ENCODE results near the gene HEXD.

The HEXD gene

DNA sequence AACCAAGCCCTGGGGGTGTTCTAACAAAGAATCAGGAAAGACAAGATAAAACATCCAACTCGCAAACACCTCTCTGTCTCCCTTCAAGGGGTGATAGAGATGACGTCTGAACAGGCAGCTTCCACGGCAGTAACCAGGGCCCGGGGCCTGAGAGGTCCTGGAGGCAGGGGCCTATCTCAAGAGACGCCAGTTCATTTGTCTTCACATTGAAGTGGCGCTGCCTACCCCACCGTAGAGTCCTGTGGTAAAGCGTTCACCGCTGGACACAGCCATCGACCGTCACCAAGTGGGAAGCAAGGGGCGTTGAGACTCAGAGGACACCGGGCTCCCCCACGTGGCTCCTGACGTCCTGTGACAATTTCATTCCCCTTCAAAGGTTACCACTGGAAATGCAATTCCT, 25.2 kb upstream of the HEXD start:
- no peak for DNase-seq (ENCODE audit: low read depth, low spot score)
- in situ Hi-C loops (cut with HindIII; ENCODE audit: low sequenced_read_pairs), result no loop called here
- no peak overlapping the region for H3K4me3 ChIP-seq (ENCODE audit: low read depth, low read length)
- TF ChIP-seq, protein P1, sequence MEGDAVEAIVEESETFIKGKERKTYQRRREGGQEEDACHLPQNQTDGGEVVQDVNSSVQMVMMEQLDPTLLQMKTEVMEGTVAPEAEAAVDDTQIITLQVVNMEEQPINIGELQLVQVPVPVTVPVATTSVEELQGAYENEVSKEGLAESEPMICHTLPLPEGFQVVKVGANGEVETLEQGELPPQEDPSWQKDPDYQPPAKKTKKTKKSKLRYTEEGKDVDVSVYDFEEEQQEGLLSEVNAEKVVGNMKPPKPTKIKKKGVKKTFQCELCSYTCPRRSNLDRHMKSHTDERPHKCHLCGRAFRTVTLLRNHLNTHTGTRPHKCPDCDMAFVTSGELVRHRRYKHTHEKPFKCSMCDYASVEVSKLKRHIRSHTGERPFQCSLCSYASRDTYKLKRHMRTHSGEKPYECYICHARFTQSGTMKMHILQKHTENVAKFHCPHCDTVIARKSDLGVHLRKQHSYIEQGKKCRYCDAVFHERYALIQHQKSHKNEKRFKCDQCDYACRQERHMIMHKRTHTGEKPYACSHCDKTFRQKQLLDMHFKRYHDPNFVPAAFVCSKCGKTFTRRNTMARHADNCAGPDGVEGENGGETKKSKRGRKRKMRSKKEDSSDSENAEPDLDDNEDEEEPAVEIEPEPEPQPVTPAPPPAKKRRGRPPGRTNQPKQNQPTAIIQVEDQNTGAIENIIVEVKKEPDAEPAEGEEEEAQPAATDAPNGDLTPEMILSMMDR (IDR thresholded peaks at IDR 0.05; ENCODE audit: low read depth, low read length), result no peak

DNA sequence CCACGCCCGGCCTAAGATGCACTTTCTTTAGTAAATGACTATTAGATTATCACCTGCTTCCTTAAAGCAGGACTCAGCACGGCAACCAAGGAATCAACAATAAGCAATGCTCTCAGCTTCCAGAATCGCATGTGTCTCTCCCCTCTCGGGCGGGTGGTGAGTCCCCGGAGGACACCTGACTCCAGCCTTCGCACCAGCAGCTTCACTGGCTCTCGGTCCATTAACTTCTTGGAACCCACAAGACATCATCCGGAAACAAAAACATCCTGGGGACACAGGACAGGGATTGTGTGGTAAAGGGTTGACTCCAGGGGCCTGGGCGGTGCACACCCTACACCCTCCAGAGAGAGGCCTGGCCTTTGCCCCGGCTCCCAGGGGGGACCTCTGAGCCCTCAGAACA, 23.9 kb upstream of the HEXD start:
- TF ChIP-seq, protein P1 (IDR thresholded peaks at IDR 0.05; ENCODE audit: low read depth, low read length), result no peak
- no peak overlapping the region for H3K4me3 ChIP-seq (ENCODE audit: low read depth, low read length)
- in situ Hi-C loops (cut with HindIII; ENCODE audit: low sequenced_read_pairs), result no loop called here
- no peak for DNase-seq (ENCODE audit: low read depth, low spot score)

DNA sequence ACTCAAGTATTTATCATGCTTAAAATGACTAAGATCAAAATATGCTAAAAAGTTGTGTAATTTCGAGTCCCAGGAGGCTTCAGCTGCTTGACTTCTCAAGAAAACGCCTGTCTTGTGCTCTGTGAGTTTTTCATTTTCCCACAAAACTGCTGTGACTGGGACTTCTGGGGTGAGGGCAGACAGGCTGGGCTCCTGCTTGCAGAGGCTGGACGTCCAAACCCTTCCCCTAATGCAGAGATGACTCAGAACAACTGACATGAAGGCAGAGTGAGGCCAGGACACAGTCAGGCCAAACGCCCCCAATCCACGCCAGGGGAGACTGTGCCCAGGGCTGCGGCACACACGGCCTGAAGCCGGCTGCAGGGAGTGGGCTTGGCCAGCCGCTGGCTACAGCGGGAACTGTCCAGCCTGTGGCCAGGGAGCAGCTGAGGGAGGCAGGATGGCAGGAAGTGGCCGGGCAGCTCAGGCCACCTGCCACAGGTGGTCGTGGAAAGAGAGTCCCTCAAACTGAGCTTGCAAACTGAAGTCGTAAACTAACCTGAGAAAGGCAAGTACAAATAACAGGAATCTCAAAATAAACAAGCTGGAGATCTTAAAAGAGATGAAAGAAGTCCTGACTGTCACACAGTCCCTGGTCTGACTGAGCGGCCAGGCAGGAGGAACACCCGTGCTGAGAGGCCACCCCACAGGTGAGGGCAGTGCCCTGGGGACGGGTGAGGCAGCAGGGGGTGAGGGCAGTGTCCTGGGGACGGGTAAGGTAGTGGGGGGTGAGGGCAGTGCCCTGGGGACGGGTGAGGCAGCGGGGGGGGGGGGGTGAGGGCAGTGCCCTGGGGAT, 21.3 kb upstream of the HEXD start:
- peak; percentile 68 for DNase-seq (ENCODE audit: low read depth, low spot score)
- H3K4me3 ChIP-seq (ENCODE audit: low read depth, low read length), result no peak overlapping the region
- TF ChIP-seq, protein P1 (IDR thresholded peaks at IDR 0.05; ENCODE audit: low read depth, low read length), result no peak
- in situ Hi-C loops (cut with HindIII; ENCODE audit: low sequenced_read_pairs), result no loop called here

DNA sequence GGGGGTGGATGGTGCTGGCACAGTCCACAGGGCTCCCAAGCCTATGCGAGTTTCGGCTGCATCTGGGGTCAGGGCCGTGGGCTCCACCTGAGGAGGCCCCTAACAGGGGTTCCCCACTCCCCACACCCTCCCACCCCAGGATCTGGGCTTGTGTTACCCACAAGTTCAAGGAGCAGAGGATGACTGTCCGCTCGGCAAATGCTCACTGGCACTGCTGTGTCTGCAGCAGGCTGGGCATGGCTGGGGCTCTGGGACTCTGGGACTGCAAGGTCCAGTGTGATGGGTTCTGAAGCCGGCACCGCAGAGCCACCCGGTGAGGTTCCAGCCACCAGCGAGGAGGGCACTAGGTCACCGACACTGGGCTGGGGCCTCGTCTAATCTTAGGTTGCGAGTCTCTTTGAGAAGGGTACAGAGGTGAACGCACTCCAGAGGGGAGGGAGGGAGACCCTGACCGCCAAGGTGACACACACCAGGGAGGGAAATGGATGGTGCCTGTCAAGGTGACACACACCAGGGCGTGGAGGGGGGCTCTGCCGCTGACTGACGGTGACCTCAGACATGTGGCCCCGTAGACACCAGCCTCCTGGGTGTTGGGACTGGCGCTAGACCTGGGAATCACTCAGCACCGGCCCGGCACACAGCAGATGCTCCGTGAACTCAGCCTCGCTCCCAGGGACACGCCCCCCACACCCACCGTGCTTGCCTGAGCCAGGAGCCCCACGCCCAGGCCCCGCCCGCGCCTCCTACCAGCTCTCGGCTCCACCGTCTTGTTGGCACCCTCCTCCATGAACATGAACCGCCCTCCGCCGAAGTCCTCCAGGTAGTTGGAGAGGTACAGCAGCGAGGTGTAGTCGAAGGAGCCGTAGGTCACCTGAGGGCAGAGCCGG, 20.5 kb upstream of the HEXD start:
- in situ Hi-C loops (cut with HindIII; ENCODE audit: low sequenced_read_pairs), result no loop called here
- no peak for DNase-seq (ENCODE audit: low read depth, low spot score)
- TF ChIP-seq, protein P1 (IDR thresholded peaks at IDR 0.05; ENCODE audit: low read depth, low read length), result no peak
- H3K4me3 ChIP-seq (ENCODE audit: low read depth, low read length), result no peak overlapping the region

DNA sequence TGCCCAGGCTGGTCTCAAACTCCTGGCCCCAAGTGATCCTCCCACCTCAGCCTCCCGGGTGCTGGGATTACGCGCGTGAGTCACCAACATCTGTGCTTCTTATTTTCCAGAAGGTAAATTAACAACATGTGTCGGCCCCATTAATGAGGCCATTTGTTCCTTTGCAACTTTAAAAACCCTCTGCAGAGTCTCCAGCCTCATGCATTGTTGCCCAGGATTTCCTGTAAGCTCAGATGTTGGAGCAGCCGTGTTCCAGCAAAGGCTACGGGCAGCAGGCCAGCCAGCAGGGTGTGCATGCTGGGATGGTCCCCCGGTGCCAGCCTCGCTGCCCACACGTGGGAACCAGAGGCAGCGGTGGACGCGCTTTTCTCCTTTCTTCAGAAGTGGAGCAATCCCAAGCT, 19.1 kb upstream of the HEXD start:
- TF ChIP-seq, protein P1 (IDR thresholded peaks at IDR 0.05; ENCODE audit: low read depth, low read length), result no peak
- no peak overlapping the region for H3K4me3 ChIP-seq (ENCODE audit: low read depth, low read length)
- in situ Hi-C loops (cut with HindIII; ENCODE audit: low sequenced_read_pairs), result no loop called here
- peak; percentile 78 for DNase-seq (ENCODE audit: low read depth, low spot score)

DNA sequence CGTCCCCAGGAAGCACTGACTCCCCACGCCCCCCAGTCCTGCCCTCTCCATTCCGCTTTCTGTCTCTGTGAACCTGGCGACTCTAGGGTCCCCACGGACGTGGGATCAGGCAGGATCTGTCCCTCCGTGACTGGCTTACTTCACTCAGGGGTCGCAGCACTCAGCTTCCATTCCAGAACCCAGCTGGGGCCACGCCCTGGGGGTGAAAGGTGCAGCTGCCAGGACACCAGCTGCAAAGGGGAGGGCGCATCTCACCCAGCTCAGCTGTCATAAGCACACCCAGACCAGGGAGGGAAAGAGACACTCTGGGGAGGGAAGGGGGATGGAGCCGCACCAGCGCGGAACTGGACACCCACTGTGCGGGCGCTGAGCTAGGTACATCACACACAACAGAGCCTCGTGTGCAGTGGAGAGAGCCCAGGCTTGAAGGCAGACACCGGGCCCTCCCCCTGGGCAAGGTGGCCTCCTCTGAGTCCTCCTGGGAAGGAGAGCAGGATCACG, 18.5 kb upstream of the HEXD start:
- in situ Hi-C loops (cut with HindIII; ENCODE audit: low sequenced_read_pairs), result no loop called here
- no peak overlapping the region for H3K4me3 ChIP-seq (ENCODE audit: low read depth, low read length)
- TF ChIP-seq, protein P1 (IDR thresholded peaks at IDR 0.05; ENCODE audit: low read depth, low read length), result no peak
- DNase-seq (ENCODE audit: low read depth, low spot score), result no peak
